ENCODE data around the gene MPDZ. TPM values are rescaled to one million over a fixed set of nuclear protein-coding genes. Genes with fewer than 3 reads are reported as not detected.

The MPDZ gene
- total RNA-seq, 1 donor from 2014 or later, result 14.0 TPM

- DNase-seq (ENCODE audit: low read depth) (peak; percentile 12), FAIRE-seq (no peak)
- no peak overlapping the region for H3K4me3 ChIP-seq (ENCODE audit: low read depth, low read length)
- H3K27me3 ChIP-seq (ENCODE audit: control insufficient read depth, insufficient read depth, low read length), result no peaks in the 10 kb centered on the region
- TF ChIP-seq, protein P1, sequence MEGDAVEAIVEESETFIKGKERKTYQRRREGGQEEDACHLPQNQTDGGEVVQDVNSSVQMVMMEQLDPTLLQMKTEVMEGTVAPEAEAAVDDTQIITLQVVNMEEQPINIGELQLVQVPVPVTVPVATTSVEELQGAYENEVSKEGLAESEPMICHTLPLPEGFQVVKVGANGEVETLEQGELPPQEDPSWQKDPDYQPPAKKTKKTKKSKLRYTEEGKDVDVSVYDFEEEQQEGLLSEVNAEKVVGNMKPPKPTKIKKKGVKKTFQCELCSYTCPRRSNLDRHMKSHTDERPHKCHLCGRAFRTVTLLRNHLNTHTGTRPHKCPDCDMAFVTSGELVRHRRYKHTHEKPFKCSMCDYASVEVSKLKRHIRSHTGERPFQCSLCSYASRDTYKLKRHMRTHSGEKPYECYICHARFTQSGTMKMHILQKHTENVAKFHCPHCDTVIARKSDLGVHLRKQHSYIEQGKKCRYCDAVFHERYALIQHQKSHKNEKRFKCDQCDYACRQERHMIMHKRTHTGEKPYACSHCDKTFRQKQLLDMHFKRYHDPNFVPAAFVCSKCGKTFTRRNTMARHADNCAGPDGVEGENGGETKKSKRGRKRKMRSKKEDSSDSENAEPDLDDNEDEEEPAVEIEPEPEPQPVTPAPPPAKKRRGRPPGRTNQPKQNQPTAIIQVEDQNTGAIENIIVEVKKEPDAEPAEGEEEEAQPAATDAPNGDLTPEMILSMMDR (IDR thresholded peaks at IDR 0.05; ENCODE audit: insufficient read depth, low read length, severe bottlenecking), result no peak
- no peaks in the 10 kb centered on the region for H3K36me3 ChIP-seq (ENCODE audit: control insufficient read depth, insufficient read depth, low read length)
Measured at GRCh38 chr9:13263511-13263910, 16.0 kb downstream of the MPDZ start.

- no peak overlapping the region for H3K4me3 ChIP-seq (ENCODE audit: low read depth, low read length)
- FAIRE-seq (no peak), DNase-seq (ENCODE audit: low read depth) (no peak)
- no peaks in the 10 kb centered on the region for H3K27me3 ChIP-seq (ENCODE audit: control insufficient read depth, insufficient read depth, low read length)
- TF ChIP-seq, protein P1 (IDR thresholded peaks at IDR 0.05; ENCODE audit: insufficient read depth, low read length, severe bottlenecking), result no peak
- no peaks in the 10 kb centered on the region for H3K36me3 ChIP-seq (ENCODE audit: control insufficient read depth, insufficient read depth, low read length)
Measured at GRCh38 chr9:13252852-13253251, 26.6 kb downstream of the MPDZ start.

GRCh38 chr9:13244181-13244580 lies 35.3 kb downstream of the MPDZ start:
- DNase-seq (ENCODE audit: low read depth) (no peak), FAIRE-seq (no peak)
- TF ChIP-seq, protein P1 (IDR thresholded peaks at IDR 0.05; ENCODE audit: insufficient read depth, low read length, severe bottlenecking), result no peak
- H3K36me3 ChIP-seq (ENCODE audit: control insufficient read depth, insufficient read depth, low read length), result peaks cover 2% of the 10 kb centered on the region
- no peaks in the 10 kb centered on the region for H3K27me3 ChIP-seq (ENCODE audit: control insufficient read depth, insufficient read depth, low read length)
- H3K4me3 ChIP-seq (ENCODE audit: low read depth, low read length), result no peak overlapping the region

DNA sequence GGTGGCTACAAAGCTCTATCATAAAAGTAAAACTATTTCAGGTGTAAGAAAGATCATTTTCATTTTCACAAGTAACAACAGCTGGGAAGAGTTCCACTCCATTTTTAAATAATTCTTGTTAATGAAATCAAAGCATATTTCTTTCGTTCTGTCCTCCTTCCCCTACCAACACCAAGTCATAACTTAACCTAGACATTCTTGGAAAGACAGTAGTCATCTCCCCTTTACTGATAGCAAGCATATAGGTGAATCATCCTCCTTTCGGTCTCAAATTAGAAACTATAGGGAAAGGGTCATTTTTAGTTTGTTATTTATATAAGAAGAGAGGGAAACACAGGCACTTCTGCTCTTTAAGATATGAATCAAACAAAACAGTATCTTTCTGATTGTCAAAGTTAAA lies 38.2 kb downstream of the MPDZ start:
- DNase-seq (ENCODE audit: low read depth) (no peak), FAIRE-seq (no peak)
- Histone ChIP-seq H3K27me3 (ENCODE audit: control insufficient read depth, insufficient read depth, low read length) (no peaks in the 10 kb centered on the region), H3K36me3 (ENCODE audit: control insufficient read depth, insufficient read depth, low read length) (no peaks in the 10 kb centered on the region), H3K4me3 (ENCODE audit: low read depth, low read length) (no peak overlapping the region)
- TF ChIP-seq, protein P1 (IDR thresholded peaks at IDR 0.05; ENCODE audit: insufficient read depth, low read length, severe bottlenecking), result no peak

DNA sequence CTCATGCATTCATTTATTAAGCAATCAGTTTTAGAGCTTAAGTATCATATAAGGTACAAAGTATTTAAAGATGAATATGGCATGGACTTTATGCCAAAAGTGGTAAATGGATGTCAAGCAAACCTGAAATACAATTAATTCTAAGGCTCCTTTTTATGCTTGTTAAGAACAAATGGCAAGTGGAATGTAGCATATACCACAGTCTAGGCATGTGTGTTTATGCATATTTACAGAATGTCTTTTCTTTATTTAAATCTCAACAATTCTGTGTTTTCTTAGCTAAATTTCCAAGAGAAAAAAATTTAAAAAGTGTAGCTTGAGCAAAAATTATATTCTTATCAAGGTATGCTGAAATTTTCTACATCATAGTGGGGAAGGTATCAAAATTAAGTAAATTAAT lies 39.8 kb downstream of the MPDZ start:
- no peaks in the 10 kb centered on the region for H3K36me3 ChIP-seq (ENCODE audit: control insufficient read depth, insufficient read depth, low read length)
- no peaks in the 10 kb centered on the region for H3K27me3 ChIP-seq (ENCODE audit: control insufficient read depth, insufficient read depth, low read length)
- TF ChIP-seq, protein P1 (IDR thresholded peaks at IDR 0.05; ENCODE audit: insufficient read depth, low read length, severe bottlenecking), result no peak
- FAIRE-seq (no peak), DNase-seq (ENCODE audit: low read depth) (no peak)
- H3K4me3 ChIP-seq (ENCODE audit: low read depth, low read length), result no peak overlapping the region

DNA sequence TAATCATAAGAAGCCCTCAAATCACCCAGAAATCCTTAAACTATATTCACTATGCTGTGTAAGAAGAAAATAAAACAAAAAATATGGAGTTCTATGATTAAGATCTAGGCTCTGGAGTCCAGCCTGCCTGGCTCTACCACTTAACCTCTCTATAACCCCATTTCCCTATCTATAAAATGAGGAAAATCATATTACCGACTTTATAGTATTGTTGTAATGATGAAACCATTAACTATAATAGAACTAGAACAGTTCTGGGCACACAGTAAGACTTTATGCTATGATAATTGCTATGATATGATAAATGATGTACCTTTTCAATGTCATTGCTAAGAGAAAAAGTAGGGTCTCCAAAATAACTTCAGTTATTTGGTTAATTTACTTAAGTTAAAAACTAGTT lies 40.3 kb downstream of the MPDZ start:
- DNase-seq (ENCODE audit: low read depth) (no peak), FAIRE-seq (no peak)
- TF ChIP-seq, protein P1 (IDR thresholded peaks at IDR 0.05; ENCODE audit: insufficient read depth, low read length, severe bottlenecking), result no peak
- Histone ChIP-seq H3K4me3 (ENCODE audit: low read depth, low read length) (no peak overlapping the region), H3K27me3 (ENCODE audit: control insufficient read depth, insufficient read depth, low read length) (no peaks in the 10 kb centered on the region), H3K36me3 (ENCODE audit: control insufficient read depth, insufficient read depth, low read length) (no peaks in the 10 kb centered on the region)
